Activated CD8-positive, alpha-beta memory T cell treated with anti-CD3 and anti-CD28 coated beads for 4 hours (primary cell): ENCODE results near the gene PDE9A.

ENCODE experiments used
- DNase-seq, 2 donors: peaks; one replicate each; pipeline ENCODE4 v3.0.0-alpha.2; 2020; ENCODE audit warnings: low read depth in 2 of 2

The PDE9A gene

DNA sequence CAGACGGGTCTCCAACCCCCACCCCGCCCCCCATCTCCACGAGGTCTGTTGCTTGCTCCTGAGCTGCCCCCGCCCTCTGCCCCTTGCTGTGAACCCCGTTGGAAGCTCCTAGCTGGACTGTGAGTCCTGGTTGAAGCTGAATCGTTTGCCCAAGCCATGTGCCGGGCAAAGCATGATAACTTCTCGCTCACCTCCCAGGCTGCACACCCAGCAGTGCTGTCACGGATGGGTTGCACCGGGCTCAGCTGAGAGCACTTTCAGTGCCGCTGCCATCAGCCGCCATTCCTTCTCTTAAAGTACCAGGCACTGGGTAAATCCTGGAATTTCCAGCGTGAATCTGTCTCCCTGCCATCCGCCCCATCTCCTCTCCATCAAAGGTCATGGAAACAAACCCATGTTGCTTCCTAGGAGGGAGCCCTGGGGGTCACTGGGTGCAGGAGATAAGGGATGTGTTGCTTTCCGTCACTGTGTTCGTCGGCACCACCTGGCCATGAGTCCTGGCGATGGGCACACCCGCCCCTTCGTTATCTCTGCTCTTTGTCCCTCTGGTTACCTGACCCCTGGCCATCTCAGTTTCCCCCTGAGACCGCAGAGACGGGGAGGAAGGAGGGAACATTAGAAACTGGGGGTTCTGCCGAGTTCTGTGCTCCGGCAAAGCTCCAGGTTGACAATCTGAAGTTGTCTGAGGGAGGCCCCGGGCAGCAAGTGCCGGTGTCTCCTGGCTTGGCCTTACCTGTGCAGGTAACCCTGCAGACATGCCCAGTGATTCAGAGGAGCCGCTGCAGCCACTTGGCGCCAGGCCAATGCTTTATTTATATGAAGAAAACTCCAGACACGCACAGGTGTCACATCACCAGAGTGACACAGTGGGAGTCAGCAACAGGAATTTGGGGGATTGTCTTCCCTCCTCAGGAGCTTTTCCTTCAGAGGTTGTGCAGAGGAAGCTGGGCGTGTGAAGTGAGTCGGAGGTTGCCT, 2.7 kb downstream of the PDE9A start:
- no peak for DNase-seq

GRCh38 chr21:42656872-42657271, 3.5 kb downstream of the PDE9A start:
- DNase-seq = no peak

DNA sequence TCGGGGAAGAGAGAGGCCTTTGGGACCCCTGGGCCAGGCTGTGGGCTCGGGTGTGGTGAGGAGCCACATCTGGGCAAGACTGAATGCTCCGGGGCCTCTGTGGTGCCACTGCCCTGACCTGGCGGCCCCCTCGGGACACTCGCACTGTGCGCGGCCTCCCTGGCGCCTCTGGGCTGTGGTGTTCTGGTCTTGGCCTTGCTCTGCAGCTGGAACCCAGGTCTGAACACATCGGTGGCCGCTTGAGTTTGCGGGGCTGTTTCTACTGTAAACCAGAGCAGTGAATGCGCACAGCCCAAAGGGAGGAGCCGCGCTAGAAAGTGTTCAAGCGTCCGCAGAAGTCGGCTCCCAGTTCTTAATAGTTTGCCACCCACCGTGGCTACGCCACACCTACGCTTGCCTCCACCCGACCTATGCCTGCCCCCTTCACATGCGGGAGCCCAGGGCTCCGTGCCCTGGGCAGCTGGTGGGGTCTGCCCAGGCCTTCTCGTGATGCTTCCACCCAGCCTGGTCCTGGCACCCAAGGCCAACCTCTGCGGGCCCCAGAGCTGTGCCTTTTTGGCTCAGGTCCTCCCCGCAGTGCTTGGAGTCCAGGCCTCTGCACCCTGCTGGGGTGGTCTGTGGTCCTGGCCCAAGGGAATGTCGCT, 4.4 kb downstream of the PDE9A start:
- DNase-seq = no peak

- DNase-seq = no peak
Observed at GRCh38 chr21:42658320-42659105, 5.1 kb downstream of the PDE9A start.

DNA sequence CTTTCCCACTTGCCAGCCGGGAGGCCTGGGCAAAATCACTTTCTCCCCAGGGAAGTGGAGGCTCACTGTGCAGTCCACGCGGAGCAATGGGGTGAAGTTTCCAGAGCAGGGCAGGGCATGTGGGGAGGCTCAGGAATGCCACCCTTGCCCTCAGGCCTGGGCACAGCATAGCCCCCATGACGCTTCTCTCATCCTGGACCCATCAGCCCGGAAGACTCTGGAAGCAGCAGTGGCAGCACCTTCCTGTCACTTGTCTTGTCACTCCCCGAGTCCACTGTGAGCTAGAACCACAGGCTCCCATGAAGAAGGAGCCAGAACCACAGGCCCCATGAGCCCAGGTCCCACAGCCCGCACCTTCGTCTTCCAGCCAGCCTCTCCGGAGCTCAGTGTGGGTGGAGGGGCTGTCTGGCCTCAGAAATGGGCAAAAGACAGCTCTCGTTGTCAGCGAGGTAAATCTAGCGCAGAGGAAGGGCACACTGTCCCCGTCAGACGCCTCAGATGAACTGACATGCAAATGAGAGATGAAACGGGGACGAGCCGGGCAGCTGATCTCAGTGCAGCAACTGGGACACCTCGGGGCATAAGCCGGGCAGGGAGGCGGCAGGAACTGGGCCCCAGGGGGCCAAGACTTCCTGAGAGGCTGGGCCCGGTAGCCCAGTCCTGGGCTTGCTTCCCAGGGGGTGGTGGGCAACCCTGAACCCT, 6.1 kb downstream of the PDE9A start:
- DNase-seq = no peak

GRCh38 chr21:42660118-42660470, 6.7 kb downstream of the PDE9A start:
- no peak for DNase-seq

- no peak for DNase-seq
Observed at GRCh38 chr21:42661688-42662429, 8.4 kb downstream of the PDE9A start.

GRCh38 chr21:42662430-42663199, 9.2 kb downstream of the PDE9A start:
- no peak for DNase-seq

- DNase-seq = no peak
Observed at GRCh38 chr21:42663200-42663750, 9.9 kb downstream of the PDE9A start.

DNA sequence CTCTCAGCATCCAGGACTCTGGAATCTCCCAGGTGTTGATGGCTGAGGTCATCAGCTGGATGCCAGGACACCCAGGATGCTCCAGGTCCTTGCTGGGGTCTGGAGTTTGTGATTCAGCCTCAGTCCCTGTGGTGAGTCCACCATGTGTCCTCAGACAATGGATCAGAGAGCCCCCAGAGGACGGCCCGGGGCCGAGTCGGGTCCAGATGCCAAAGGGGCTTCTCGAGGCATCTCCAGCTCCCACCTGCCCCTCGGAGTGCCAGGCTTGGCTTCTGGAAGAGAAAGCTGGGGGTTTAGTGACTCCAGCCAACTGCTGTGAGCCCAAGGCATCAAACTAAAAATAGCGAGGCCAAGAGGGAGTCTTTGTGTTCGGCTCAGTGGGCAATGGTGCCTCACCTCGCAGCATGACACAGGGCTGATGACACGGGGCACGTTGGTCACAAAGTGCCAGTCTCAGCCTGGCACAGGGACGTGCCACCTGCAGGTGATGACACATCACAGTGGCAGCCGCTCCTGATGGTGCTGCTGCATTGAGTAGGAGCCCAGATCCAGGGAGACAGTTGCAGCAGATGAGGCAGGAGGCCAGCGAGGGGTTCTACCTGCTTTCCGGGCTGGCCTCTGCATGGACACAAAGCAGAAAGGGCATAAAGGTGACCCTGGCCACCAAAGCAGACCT, 10.6 kb downstream of the PDE9A start:
- DNase-seq = no peak

DNA sequence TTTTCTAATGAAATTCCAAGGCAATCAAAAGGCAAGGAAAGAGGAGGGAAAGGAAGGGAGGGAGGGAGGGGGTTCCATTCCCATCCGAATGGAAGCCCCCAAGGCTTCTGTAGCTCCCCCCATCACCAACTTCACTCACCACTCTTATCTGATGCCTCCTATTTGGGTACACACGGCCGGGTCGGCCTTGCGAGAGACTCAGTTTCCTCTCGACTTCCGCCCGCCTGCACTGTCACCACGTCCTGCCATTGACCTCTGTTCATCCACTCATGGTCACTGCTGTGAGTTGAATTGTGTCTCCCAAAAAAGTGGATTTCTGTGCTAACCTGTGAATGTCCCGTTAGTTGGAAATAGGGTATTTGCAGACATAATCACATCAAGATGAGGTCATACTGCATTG, 11.2 kb downstream of the PDE9A start:
- DNase-seq = no peak

DNA sequence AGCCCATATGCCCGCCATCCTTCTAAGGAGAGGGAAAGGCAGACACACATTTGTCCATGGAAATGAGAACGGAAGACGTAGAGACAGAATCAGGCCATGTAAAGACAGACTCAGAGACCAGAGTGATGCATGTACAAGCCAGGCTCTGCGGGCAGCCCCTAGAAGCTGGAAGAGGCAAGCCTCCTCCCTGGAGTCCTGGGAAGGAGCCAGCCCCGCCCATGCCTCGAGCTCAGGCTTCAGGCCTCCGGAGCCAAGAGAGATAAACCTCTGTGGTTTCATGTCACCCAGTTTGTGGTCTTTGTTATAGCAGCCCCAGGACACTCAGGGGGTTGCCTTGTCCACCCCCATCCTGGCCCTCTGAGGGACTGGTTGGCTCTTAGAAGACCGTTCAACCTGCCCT, 11.6 kb downstream of the PDE9A start:
- no peak for DNase-seq

GRCh38 chr21:42665484-42665883, 12.1 kb downstream of the PDE9A start:
- DNase-seq = no peak

GRCh38 chr21:42666023-42666747, 12.8 kb downstream of the PDE9A start:
- no peak for DNase-seq

- DNase-seq = no peak
Observed at GRCh38 chr21:42666925-42667324, 13.5 kb downstream of the PDE9A start.

GRCh38 chr21:42668298-42668992, 15.0 kb downstream of the PDE9A start:
- DNase-seq = no peak

DNA sequence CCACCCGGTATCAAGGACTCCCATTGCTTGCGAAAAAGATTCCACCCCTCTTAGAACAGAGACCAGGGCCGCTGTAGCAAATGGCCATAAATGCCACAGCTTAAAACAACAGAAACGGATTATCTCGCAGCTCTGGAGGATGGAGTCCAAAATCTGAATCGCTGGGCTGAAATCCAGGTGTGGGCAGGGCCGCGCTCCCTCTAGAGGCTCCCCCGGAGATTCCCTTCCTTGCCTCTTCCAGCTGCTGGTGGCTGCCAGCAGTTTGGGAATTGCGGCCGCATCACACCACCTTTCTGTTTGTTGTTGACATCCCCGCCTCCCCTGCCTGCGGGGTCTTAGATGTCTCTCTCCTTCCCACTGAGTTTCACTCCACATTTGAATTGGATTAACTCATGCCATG, 15.6 kb downstream of the PDE9A start:
- DNase-seq = no peak
